Measurements from ENCODE around the gene CRYGB.

DNA sequence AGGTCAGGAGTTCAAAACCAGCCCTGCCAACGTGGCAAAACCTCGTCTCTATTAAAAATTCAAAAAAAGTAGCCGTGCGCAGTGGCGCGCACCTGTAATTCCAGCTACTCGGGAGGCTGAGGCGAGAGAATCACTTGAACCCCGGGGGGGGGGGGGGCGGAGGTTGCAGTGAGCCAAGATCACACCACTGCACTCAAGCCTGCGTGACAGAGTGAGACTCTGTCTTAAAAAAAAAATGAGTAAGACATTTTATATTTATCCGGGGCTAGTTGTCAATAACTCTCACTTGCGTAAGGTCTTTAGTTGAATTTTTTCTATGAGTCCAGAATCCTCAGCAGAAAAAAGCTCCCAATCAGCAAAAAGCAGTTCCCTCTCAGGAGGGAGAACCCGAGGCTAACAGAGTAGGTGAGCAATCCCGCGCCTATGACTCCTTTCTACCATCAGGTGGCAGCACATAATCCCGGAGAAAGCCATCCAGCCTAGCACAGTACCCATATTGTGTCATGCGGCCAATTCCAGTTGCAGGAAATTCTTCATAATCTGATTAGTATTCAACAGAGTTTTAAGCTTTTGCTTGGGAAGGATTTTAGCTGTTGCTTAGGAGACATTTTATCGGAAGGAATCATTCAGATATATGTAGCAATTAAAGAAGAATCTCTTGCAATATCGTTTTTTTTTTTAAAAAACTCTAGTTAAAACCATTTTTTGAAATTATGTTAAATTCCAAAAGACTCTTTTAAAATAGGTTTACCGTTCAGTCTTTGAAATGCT, 29.3 kb upstream of the CRYGB start:
- TF ChIP-seq, protein P1, sequence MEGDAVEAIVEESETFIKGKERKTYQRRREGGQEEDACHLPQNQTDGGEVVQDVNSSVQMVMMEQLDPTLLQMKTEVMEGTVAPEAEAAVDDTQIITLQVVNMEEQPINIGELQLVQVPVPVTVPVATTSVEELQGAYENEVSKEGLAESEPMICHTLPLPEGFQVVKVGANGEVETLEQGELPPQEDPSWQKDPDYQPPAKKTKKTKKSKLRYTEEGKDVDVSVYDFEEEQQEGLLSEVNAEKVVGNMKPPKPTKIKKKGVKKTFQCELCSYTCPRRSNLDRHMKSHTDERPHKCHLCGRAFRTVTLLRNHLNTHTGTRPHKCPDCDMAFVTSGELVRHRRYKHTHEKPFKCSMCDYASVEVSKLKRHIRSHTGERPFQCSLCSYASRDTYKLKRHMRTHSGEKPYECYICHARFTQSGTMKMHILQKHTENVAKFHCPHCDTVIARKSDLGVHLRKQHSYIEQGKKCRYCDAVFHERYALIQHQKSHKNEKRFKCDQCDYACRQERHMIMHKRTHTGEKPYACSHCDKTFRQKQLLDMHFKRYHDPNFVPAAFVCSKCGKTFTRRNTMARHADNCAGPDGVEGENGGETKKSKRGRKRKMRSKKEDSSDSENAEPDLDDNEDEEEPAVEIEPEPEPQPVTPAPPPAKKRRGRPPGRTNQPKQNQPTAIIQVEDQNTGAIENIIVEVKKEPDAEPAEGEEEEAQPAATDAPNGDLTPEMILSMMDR (IDR thresholded peaks at IDR 0.05): peak; percentile 48 to 84
- TF ChIP-seq POLR2A (IDR thresholded peaks at IDR 0.05) (no peak), POLR2AphosphoS5 (IDR thresholded peaks at IDR 0.05) (no peak)
